CD4-positive, CD25-positive, alpha-beta regulatory T cell (primary cell): Measurements from ENCODE around the gene GALNT13. TPM values are rescaled to one million over a fixed set of nuclear protein-coding genes. Genes with fewer than 3 reads are reported as not detected.

Experiments used
- ATAC-seq, 2 donors: fragments of 150-1000 bp; cut with Tn5 transposase; one replicate each; pipeline ENCODE4 v1.10.0; 2021; ENCODE audit warnings: low read depth in 2 of 2, moderate number of reproducible peaks in 2 of 2, moderate library complexity in 1 of 2
- DNase-seq, 3 donors: peaks; one replicate each; pipeline versions ENCODE4 v3.0.0 to v3.0.0-alpha.2; 2012 to 2022; ENCODE audit warnings: mixed read lengths in 1 of 3
- H3K27ac ChIP-seq: one replicate; pipeline ENCODE4 v1.7.0; 2013; ENCODE audit warnings: mild to moderate bottlenecking, low read length; ENCODE audit not compliant: insufficient read depth, poor library complexity, severe bottlenecking
- H3K27me3 ChIP-seq: one replicate; pipeline ENCODE4 v1.7.0; 2013; ENCODE audit warnings: low read length; ENCODE audit not compliant: control insufficient read depth, insufficient read depth
- H3K36me3 ChIP-seq: one replicate; pipeline ENCODE4 v1.7.0; 2013; ENCODE audit warnings: mild to moderate bottlenecking, low read length, moderate library complexity; ENCODE audit not compliant: control insufficient read depth, insufficient read depth
- H3K4me1 ChIP-seq: 2 replicates; pipeline ENCODE4 v1.7.0; 2013; ENCODE audit warnings: mild to moderate bottlenecking, low read length; ENCODE audit not compliant: insufficient read depth, control insufficient read depth, poor library complexity, severe bottlenecking
- H3K4me3 ChIP-seq: one replicate; pipeline ENCODE4 v1.7.0; 2013; ENCODE audit warnings: low read depth, mild to moderate bottlenecking, low read length, moderate library complexity
- H3K9me3 ChIP-seq, 2 experiments: 1 replicate in 1 of 2; 2 replicates in 1 of 2; pipeline ENCODE4 v1.7.0; 2013; ENCODE audit warnings: low read length in 2 of 2, mild to moderate bottlenecking in 1 of 2, moderate library complexity in 1 of 2; ENCODE audit not compliant: control insufficient read depth in 2 of 2
- H3K27ac Mint-ChIP-seq, 3 donors: one replicate each; pipeline ENCODE4 v1.8.0; 2020 to 2022; ENCODE audit warnings: mild to moderate bottlenecking in 3 of 3, mixed read lengths in 3 of 3, moderate library complexity in 2 of 3
- H3K27me3 Mint-ChIP-seq: one replicate; pipeline ENCODE4 v1.8.0; 2022; ENCODE audit warnings: mild to moderate bottlenecking, mixed read lengths
- H3K36me3 Mint-ChIP-seq: one replicate; pipeline ENCODE4 v1.8.0; 2020; ENCODE audit warnings: mixed read lengths
- H3K4me1 Mint-ChIP-seq, 4 donors: one replicate each; pipeline ENCODE4 v1.8.0; 2020 to 2022; ENCODE audit warnings: mixed read lengths in 4 of 4, mild to moderate bottlenecking in 1 of 4
- H3K4me3 Mint-ChIP-seq, 4 donors: one replicate each; pipeline ENCODE4 v1.8.0; 2020 to 2022; ENCODE audit warnings: mild to moderate bottlenecking in 4 of 4, mixed read lengths in 4 of 4, moderate library complexity in 3 of 4
- H3K9me3 Mint-ChIP-seq, 7 donors: one replicate each; pipeline ENCODE4 v1.8.0; 2020 to 2022; ENCODE audit warnings: mixed read lengths in 7 of 7, mild to moderate bottlenecking in 3 of 7, moderate library complexity in 2 of 7
- polyA plus RNA-seq, 4 donors: library from polyadenylated mRNA; unstranded; fragments of 300-500 nt; fragmentation: Illumina TruSeq; gene quantifications; one replicate each; pipeline ENCODE4 v1.2.3, GENCODE V29; 2021
- total RNA-seq: library from RNA; stranded (reverse); gene quantifications from one replicate; pipeline ENCODE4 v1.2.3, GENCODE V29; 2022

GALNT13 gene
- total and polyA plus RNA-seq, 5 donors from 2014 or later: 0.09 TPM; not detected in 4

GRCh38 chr2:154067124-154067523, 195.4 kb downstream of the GALNT13 start:
- Histone ChIP-seq H3K4me3 (no peak overlapping the region), H3K27me3 (no peaks in the 10 kb centered on the region), H3K4me1 (no peaks in the 10 kb centered on the region), H3K36me3 (no peaks in the 10 kb centered on the region), H3K9me3 (peaks cover 0 to 11% of the 10 kb centered on the region in 2 experiments), H3K27ac (no peak overlapping the region)
- Mint-ChIP-seq H3K4me1 (no peaks in the 10 kb centered on the region), H3K9me3 (peaks cover 4 to 22% (median 5%) of the 10 kb centered on the region in 7 donors), H3K27me3 (no peaks in the 10 kb centered on the region), H3K36me3 (no peaks in the 10 kb centered on the region), H3K27ac (no peak overlapping the region), H3K4me3 (peak overlapping the region in 1 of 4 donors; percentile 52)
- DNase-seq (no peak), ATAC-seq (no peak)

- no peak for DNase-seq
- no peak overlapping the region for H3K4me3 ChIP-seq
- peaks cover 0 to 11% (median 7%) of the 10 kb centered on the region in 7 donors for H3K9me3 Mint-ChIP-seq
- H3K36me3 Mint-ChIP-seq: no peaks in the 10 kb centered on the region
- H3K36me3 ChIP-seq: no peaks in the 10 kb centered on the region
- no peak overlapping the region for H3K27ac ChIP-seq
- ATAC-seq: no peak
- H3K27ac Mint-ChIP-seq: no peak overlapping the region
- H3K4me1 ChIP-seq: no peaks in the 10 kb centered on the region
- H3K4me1 Mint-ChIP-seq: no peaks in the 10 kb centered on the region
- H3K4me3 Mint-ChIP-seq: no peak overlapping the region
- no peaks in the 10 kb centered on the region for H3K27me3 Mint-ChIP-seq
- H3K27me3 ChIP-seq: no peaks in the 10 kb centered on the region
- no peaks in the 10 kb centered on the region for H3K9me3 ChIP-seq
Measured at GRCh38 chr2:154078926-154079325, 207.2 kb downstream of the GALNT13 start.

- no peaks in the 10 kb centered on the region for H3K36me3 ChIP-seq
- no peaks in the 10 kb centered on the region for H3K4me1 ChIP-seq
- ATAC-seq (no peak), DNase-seq (no peak)
- no peaks in the 10 kb centered on the region for H3K27me3 ChIP-seq
- Mint-ChIP-seq H3K9me3 (peaks cover 0 to 10% (median 4%) of the 10 kb centered on the region in 7 donors), H3K4me3 (no peak overlapping the region), H3K36me3 (no peaks in the 10 kb centered on the region), H3K27ac (no peak overlapping the region), H3K4me1 (no peaks in the 10 kb centered on the region), H3K27me3 (no peaks in the 10 kb centered on the region)
- no peaks in the 10 kb centered on the region for H3K9me3 ChIP-seq
- H3K4me3 ChIP-seq: no peak overlapping the region
- H3K27ac ChIP-seq: no peak overlapping the region
Measured at GRCh38 chr2:154092571-154092970, 220.8 kb downstream of the GALNT13 start.

GRCh38 chr2:154093856-154094255, 222.1 kb downstream of the GALNT13 start:
- no peak overlapping the region for H3K27ac ChIP-seq
- Mint-ChIP-seq H3K9me3 (peaks cover 0 to 14% (median 4%) of the 10 kb centered on the region in 7 donors), H3K4me3 (no peak overlapping the region), H3K27ac (no peak overlapping the region), H3K4me1 (no peaks in the 10 kb centered on the region), H3K36me3 (no peaks in the 10 kb centered on the region), H3K27me3 (no peaks in the 10 kb centered on the region)
- no peak for ATAC-seq
- no peak overlapping the region for H3K4me3 ChIP-seq
- H3K36me3 ChIP-seq: no peaks in the 10 kb centered on the region
- no peaks in the 10 kb centered on the region for H3K4me1 ChIP-seq
- no peaks in the 10 kb centered on the region for H3K9me3 ChIP-seq
- H3K27me3 ChIP-seq: no peaks in the 10 kb centered on the region
- no peak for DNase-seq

GRCh38 chr2:154097833-154098398, 226.2 kb downstream of the GALNT13 start:
- peaks cover 0 to 25% (median 5%) of the 10 kb centered on the region in 7 donors for H3K9me3 Mint-ChIP-seq
- DNase-seq: no peak
- no peaks in the 10 kb centered on the region for H3K27me3 Mint-ChIP-seq
- no peaks in the 10 kb centered on the region for H3K4me1 Mint-ChIP-seq
- no peaks in the 10 kb centered on the region for H3K36me3 Mint-ChIP-seq
- no peaks in the 10 kb centered on the region for H3K4me1 ChIP-seq
- no peaks in the 10 kb centered on the region for H3K9me3 ChIP-seq
- H3K27ac Mint-ChIP-seq: no peak overlapping the region
- H3K36me3 ChIP-seq: no peaks in the 10 kb centered on the region
- no peak for ATAC-seq
- H3K4me3 Mint-ChIP-seq: no peak overlapping the region
- H3K27ac ChIP-seq: no peak overlapping the region
- no peaks in the 10 kb centered on the region for H3K27me3 ChIP-seq
- H3K4me3 ChIP-seq: no peak overlapping the region

- Mint-ChIP-seq H3K9me3 (peaks cover 10 to 42% (median 11%) of the 10 kb centered on the region in 7 donors), H3K27ac (no peak overlapping the region), H3K36me3 (no peaks in the 10 kb centered on the region), H3K4me3 (no peak overlapping the region), H3K4me1 (no peaks in the 10 kb centered on the region), H3K27me3 (no peaks in the 10 kb centered on the region)
- Histone ChIP-seq H3K9me3 (peaks cover 0 to 10% of the 10 kb centered on the region in 2 experiments), H3K36me3 (no peaks in the 10 kb centered on the region), H3K27me3 (no peaks in the 10 kb centered on the region), H3K27ac (no peak overlapping the region), H3K4me3 (no peak overlapping the region), H3K4me1 (no peaks in the 10 kb centered on the region)
- DNase-seq: no peak
- no peak for ATAC-seq
Measured at GRCh38 chr2:154120706-154121105, 249.0 kb downstream of the GALNT13 start.

- ATAC-seq (no peak), DNase-seq (no peak)
- Mint-ChIP-seq H3K36me3 (no peaks in the 10 kb centered on the region), H3K4me1 (no peaks in the 10 kb centered on the region), H3K27ac (no peak overlapping the region), H3K4me3 (peak overlapping the region in 1 of 4 donors; percentile 51), H3K27me3 (no peaks in the 10 kb centered on the region), H3K9me3 (peaks cover 2 to 19% (median 7%) of the 10 kb centered on the region in 7 donors)
- H3K9me3 ChIP-seq: no peaks in the 10 kb centered on the region
- H3K27me3 ChIP-seq: no peaks in the 10 kb centered on the region
- no peak overlapping the region for H3K27ac ChIP-seq
- no peaks in the 10 kb centered on the region for H3K36me3 ChIP-seq
- H3K4me3 ChIP-seq: no peak overlapping the region
- H3K4me1 ChIP-seq: no peaks in the 10 kb centered on the region
Measured at GRCh38 chr2:154125891-154126290, 254.2 kb downstream of the GALNT13 start.

GRCh38 chr2:154130821-154131220, 259.1 kb downstream of the GALNT13 start:
- H3K4me1 ChIP-seq: no peaks in the 10 kb centered on the region
- no peaks in the 10 kb centered on the region for H3K27me3 ChIP-seq
- DNase-seq (no peak), ATAC-seq (no peak)
- Mint-ChIP-seq H3K36me3 (no peaks in the 10 kb centered on the region), H3K9me3 (peaks cover 0 to 16% (median 2%) of the 10 kb centered on the region in 7 donors), H3K27me3 (no peaks in the 10 kb centered on the region), H3K4me1 (no peaks in the 10 kb centered on the region), H3K27ac (no peak overlapping the region), H3K4me3 (no peak overlapping the region)
- H3K4me3 ChIP-seq: no peak overlapping the region
- H3K36me3 ChIP-seq: no peaks in the 10 kb centered on the region
- H3K27ac ChIP-seq: no peak overlapping the region
- H3K9me3 ChIP-seq: no peaks in the 10 kb centered on the region
